CD14-positive monocyte (primary cell): ENCODE measurements around the gene MAP7. TPM values are rescaled to one million over a fixed set of nuclear protein-coding genes. Genes with fewer than 3 reads are reported as not detected.

Experiments used
- DNase-seq, 3 donors: peaks; one replicate each; pipeline ENCODE4 v3.0.0-alpha.2; 2011 to 2022
- H2AFZ ChIP-seq: 2 replicates; pipeline ENCODE4 v1.6.0; 2012; ENCODE audit warnings: mild to moderate bottlenecking, low read depth, low read length, inconsistent platforms; ENCODE audit not compliant: insufficient read depth, poor library complexity, severe bottlenecking
- H3K27ac ChIP-seq, 2 donors: 1 replicate in 1 of 2; 2 replicates in 1 of 2; pipeline ENCODE4 v1.5.1; 2012 to 2013; ENCODE audit warnings: low read length in 2 of 2, control low read depth in 1 of 2, inconsistent platforms in 1 of 2, low read depth in 1 of 2, mild to moderate bottlenecking in 1 of 2
- H3K27me3 ChIP-seq, 2 donors: one replicate each; pipeline versions ENCODE4 v1.6.0 to v1.6.1; 2011 to 2013; ENCODE audit warnings: low read length in 2 of 2; ENCODE audit not compliant: control insufficient read depth in 2 of 2, insufficient read depth in 2 of 2
- H3K36me3 ChIP-seq, 2 donors: replicated peaks in 1 of 2; 1 replicate in 1 of 2; 2 replicates in 1 of 2; pipeline versions ENCODE4 v1.5.1 to v1.6.1; 2012 to 2013; ENCODE audit warnings: low read length in 2 of 2, control low read depth in 1 of 2, inconsistent platforms in 1 of 2, mild to moderate bottlenecking in 1 of 2; ENCODE audit not compliant: insufficient read depth in 2 of 2, control insufficient read depth in 1 of 2
- H3K4me1 ChIP-seq, 2 donors: 1 replicate in 1 of 2; 2 replicates in 1 of 2; pipeline versions ENCODE4 v1.5.1 to v1.6.1; 2012 to 2013; ENCODE audit warnings: low read length in 2 of 2, control low read depth in 1 of 2, inconsistent platforms in 1 of 2, mild to moderate bottlenecking in 1 of 2, moderate library complexity in 1 of 2; ENCODE audit not compliant: insufficient read depth in 2 of 2, control insufficient read depth in 1 of 2
- H3K4me2 ChIP-seq: replicated peaks from 2 replicates; pipeline ENCODE3; 2012; ENCODE audit warnings: low read length, moderate library complexity, mild to moderate bottlenecking; ENCODE audit not compliant: poor library complexity, severe bottlenecking; ENCODE audit errors: extremely low read depth
- H3K4me3 ChIP-seq, 3 experiments: fragments of 200-600 bp in 1 of 3; sonication (generic) in 1 of 3; replicated peaks in 1 of 3; 1 replicate in 2 of 3; 2 replicates in 1 of 3; pipeline ENCODE4 v1.5.1; 2011 to 2013; ENCODE audit warnings: low read length in 3 of 3, mild to moderate bottlenecking in 3 of 3, control low read depth in 2 of 3, low read depth in 2 of 3, inconsistent platforms in 1 of 3, moderate library complexity in 1 of 3
- H3K79me2 ChIP-seq: 2 replicates; pipeline ENCODE4 v1.6.0; 2012; ENCODE audit warnings: mild to moderate bottlenecking, control low read depth, inconsistent platforms, low read length, moderate library complexity; ENCODE audit not compliant: insufficient read depth
- H3K9ac ChIP-seq: 2 replicates; pipeline ENCODE4 v1.6.0; 2017; ENCODE audit warnings: low read length, mild to moderate bottlenecking; ENCODE audit not compliant: insufficient read depth, poor library complexity, severe bottlenecking
- H3K9me3 ChIP-seq, 2 donors: replicated peaks in 1 of 2; 1 replicate in 1 of 2; 2 replicates in 1 of 2; pipeline versions ENCODE4 v1.5.1 to v1.6.1; 2012 to 2013; ENCODE audit warnings: low read length in 2 of 2, control low read depth in 1 of 2; ENCODE audit not compliant: control insufficient read depth in 1 of 2, insufficient read depth in 1 of 2
- H4K20me1 ChIP-seq: 2 replicates; pipeline ENCODE4 v1.6.0; 2012; ENCODE audit warnings: mild to moderate bottlenecking, low read length, control low read depth, moderate library complexity; ENCODE audit not compliant: insufficient read depth
- H3K27ac Mint-ChIP-seq, 7 donors: one replicate each; pipeline ENCODE4 v1.8.0; 2020; ENCODE audit warnings: mild to moderate bottlenecking in 7 of 7, mixed read lengths in 7 of 7, moderate library complexity in 6 of 7, inconsistent platforms in 2 of 7
- H3K27me3 Mint-ChIP-seq, 3 donors: one replicate each; pipeline ENCODE4 v1.8.0; 2021 to 2022; ENCODE audit warnings: low read depth in 3 of 3, mild to moderate bottlenecking in 3 of 3, mixed read lengths in 3 of 3, moderate library complexity in 3 of 3, inconsistent platforms in 1 of 3
- H3K36me3 Mint-ChIP-seq, 2 donors: one replicate each; pipeline ENCODE4 v1.8.0; 2020; ENCODE audit warnings: mixed read lengths in 2 of 2, inconsistent platforms in 1 of 2, mild to moderate bottlenecking in 1 of 2
- H3K4me1 Mint-ChIP-seq: one replicate; pipeline ENCODE4 v1.8.0; 2020; ENCODE audit warnings: mild to moderate bottlenecking, mixed read lengths
- H3K4me3 Mint-ChIP-seq, 2 donors: one replicate each; pipeline ENCODE4 v1.8.0; 2020; ENCODE audit warnings: mild to moderate bottlenecking in 2 of 2, mixed read lengths in 2 of 2, moderate library complexity in 1 of 2
- H3K9me3 Mint-ChIP-seq, 7 donors: one replicate each; pipeline ENCODE4 v1.8.0; 2020 to 2022; ENCODE audit warnings: mixed read lengths in 7 of 7, mild to moderate bottlenecking in 6 of 7, moderate library complexity in 6 of 7, inconsistent platforms in 2 of 7
- WGBS: methylation state at CpG from one replicate; pipeline ENCODE4 v1.1.5; 2013; ENCODE audit warnings: missing lambda C conversion rate; ENCODE audit not compliant: insufficient coverage; 5-methylcytosine and 5-hydroxymethylcytosine counted together
- intact Hi-C, 2 donors: fragments of 100-400 bp; cut with micrococcal nuclease; formaldehyde crosslinking; loops; one replicate each; pipeline versions ENCODE4 v1.15.0 to v1.15.1; 2023
- polyA plus RNA-seq, 3 donors: library from polyadenylated mRNA; depleted of rRNA in 1 of 3; unstranded in 2 of 3; stranded (reverse) in 1 of 3; fragments of 300-500 nt in 2 of 3; fragments of >200 nt in 1 of 3; fragmentation: Illumina TruSeq in 2 of 3; gene quantifications; 1 replicate in 2 of 3; 2 replicates in 1 of 3; pipeline ENCODE4 v1.2.3, GENCODE V29; 2012 to 2021
- TF ChIP-seq, protein P1 (sequence below): fragments of 200-600 bp; IDR thresholded peaks from one replicate; pipeline ENCODE4 v1.8.0; 2022; ENCODE audit warnings: antibody characterized with exemption, mild to moderate bottlenecking

The MAP7 gene
- polyA plus RNA-seq, 3 donors = 0.67 to 1.6 (median 1.2) TPM

DNA sequence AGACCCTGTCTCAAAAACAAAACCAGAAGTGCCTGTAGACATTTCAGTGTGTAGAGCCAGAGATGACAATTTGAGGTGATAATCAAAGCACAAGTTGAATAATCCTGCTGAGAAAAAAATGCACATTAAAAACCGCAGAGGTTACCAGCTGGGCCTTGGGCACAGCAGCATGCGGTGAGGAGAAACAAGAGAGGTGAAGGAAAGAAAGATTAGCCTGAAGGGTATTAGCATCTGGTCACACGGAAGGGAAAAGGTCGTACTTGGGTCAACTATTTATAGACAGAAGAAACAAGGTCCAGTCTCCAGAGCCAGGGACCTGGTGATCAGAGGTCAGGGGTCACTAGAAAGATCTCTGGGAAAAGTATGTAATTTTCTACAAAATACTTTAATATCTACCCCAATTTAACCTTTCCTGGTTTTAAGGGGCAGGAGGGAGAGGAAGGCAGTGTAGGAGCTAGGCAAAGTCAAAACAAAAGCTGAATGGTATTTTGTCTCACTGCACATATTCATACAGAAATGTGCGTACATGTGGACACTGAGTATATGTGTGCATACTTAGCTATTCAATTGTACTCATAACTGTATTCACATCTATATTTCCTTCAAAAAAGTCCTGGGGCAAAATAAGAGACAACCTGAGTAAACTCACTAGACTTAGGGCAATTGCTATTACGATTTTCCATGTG is 10.1 kb downstream of the MAP7 start:
- no peak overlapping the region for H3K9ac ChIP-seq
- H3K27ac Mint-ChIP-seq = no peak overlapping the region

DNA sequence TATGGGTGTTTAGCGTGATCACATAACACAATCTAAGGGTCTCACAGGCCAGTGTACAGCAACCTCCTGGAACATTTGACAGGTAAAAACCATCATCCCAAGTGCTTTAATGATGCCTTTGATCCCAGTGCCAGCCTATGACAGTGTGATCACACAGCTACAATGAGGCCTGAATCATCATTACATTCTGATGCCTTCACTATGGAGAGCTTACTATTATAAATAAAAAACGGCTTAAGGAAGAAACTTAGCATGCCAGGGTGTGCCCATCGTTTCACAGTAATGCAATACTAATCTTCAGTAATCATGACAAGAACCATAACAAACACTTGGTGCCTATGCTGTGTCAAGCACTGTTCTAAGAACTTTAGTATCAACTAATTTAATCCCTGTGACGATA is 11.4 kb downstream of the MAP7 start:
- Histone ChIP-seq H3K27ac (no peak overlapping the region), H4K20me1 (no peaks in the 10 kb centered on the region), H3K4me2 (no peak overlapping the region), H3K36me3 (no peaks in the 10 kb centered on the region), H3K4me3 (no peak overlapping the region), H3K4me1 (no peaks in the 10 kb centered on the region), H3K79me2 (no peaks in the 10 kb centered on the region), H3K9me3 (no peaks in the 10 kb centered on the region), H2AFZ (no peak overlapping the region), H3K27me3 (no peaks in the 10 kb centered on the region), H3K9ac (no peak overlapping the region)
- TF ChIP-seq, protein P1, sequence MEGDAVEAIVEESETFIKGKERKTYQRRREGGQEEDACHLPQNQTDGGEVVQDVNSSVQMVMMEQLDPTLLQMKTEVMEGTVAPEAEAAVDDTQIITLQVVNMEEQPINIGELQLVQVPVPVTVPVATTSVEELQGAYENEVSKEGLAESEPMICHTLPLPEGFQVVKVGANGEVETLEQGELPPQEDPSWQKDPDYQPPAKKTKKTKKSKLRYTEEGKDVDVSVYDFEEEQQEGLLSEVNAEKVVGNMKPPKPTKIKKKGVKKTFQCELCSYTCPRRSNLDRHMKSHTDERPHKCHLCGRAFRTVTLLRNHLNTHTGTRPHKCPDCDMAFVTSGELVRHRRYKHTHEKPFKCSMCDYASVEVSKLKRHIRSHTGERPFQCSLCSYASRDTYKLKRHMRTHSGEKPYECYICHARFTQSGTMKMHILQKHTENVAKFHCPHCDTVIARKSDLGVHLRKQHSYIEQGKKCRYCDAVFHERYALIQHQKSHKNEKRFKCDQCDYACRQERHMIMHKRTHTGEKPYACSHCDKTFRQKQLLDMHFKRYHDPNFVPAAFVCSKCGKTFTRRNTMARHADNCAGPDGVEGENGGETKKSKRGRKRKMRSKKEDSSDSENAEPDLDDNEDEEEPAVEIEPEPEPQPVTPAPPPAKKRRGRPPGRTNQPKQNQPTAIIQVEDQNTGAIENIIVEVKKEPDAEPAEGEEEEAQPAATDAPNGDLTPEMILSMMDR = no peak
- no peak overlapping the region for H3K4me3 Mint-ChIP-seq
- intact Hi-C loops = no loop called here
- 84% methylated on average over 2 of the region's 4 CpGs for WGBS
- no peak for DNase-seq
- H3K27me3 Mint-ChIP-seq = peaks cover 0 to 5% (median 1%) of the 10 kb centered on the region in 3 donors
- no peaks in the 10 kb centered on the region for H3K36me3 Mint-ChIP-seq
- H3K9me3 Mint-ChIP-seq = peaks cover 0 to 4% (median 0%) of the 10 kb centered on the region in 7 donors
- peaks cover 10% of the 10 kb centered on the region for H3K4me1 Mint-ChIP-seq
- no peak overlapping the region for H3K27ac Mint-ChIP-seq

More for the DNA sequence above, 10.1 kb downstream of the MAP7 start:
- no peaks in the 10 kb centered on the region for H3K79me2 ChIP-seq
- no peaks in the 10 kb centered on the region for H3K9me3 ChIP-seq
- TF ChIP-seq, protein P1 = no peak
- H3K36me3 Mint-ChIP-seq = no peaks in the 10 kb centered on the region
- no peak overlapping the region for H3K4me3 Mint-ChIP-seq
- H2AFZ ChIP-seq = no peak overlapping the region
- no peaks in the 10 kb centered on the region for H3K4me1 ChIP-seq
- 90% methylated on average over 3 of the region's 6 CpGs for WGBS
- H4K20me1 ChIP-seq = no peaks in the 10 kb centered on the region
- intact Hi-C loops = no loop called here
- peaks cover 10% of the 10 kb centered on the region for H3K4me1 Mint-ChIP-seq
- H3K36me3 ChIP-seq = no peaks in the 10 kb centered on the region
- no peak overlapping the region for H3K4me2 ChIP-seq
- no peak overlapping the region for H3K4me3 ChIP-seq
- peaks cover 0 to 7% (median 1%) of the 10 kb centered on the region in 3 donors for H3K27me3 Mint-ChIP-seq
- H3K9me3 Mint-ChIP-seq = peaks cover 0 to 4% (median 0%) of the 10 kb centered on the region in 7 donors
- no peaks in the 10 kb centered on the region for H3K27me3 ChIP-seq
- DNase-seq = no peak
- H3K27ac ChIP-seq = no peak overlapping the region
